Measurements from ENCODE around the gene PTH1R. TPM values are rescaled to one million over a fixed set of nuclear protein-coding genes. Genes with fewer than 3 reads are reported as not detected.

PTH1R gene
- polyA plus RNA-seq, 2 of the 4 experiments (the other 2 are of a cell fraction): 0.45 to 0.53 TPM

- ATAC-seq: no peak
- no peak for TF ChIP-seq CTCF (IDR thresholded peaks at IDR 0.05)
- no peak for TF ChIP-seq FOXS1 (CRISPR knock-in tag; IDR thresholded peaks at IDR 0.05)
- no peak for TF ChIP-seq HOXB13 (CRISPR knock-in tag; IDR thresholded peaks at IDR 0.05; ENCODE audit: low read depth)
- TF ChIP-seq PHF8 (IDR thresholded peaks at IDR 0.05; ENCODE audit: borderline replicate concordance, low read depth): no peak
- no peak for TF ChIP-seq TP53 (CRISPR knock-in tag; IDR thresholded peaks at IDR 0.05)
- no peak for TF ChIP-seq EP300 (IDR thresholded peaks at IDR 0.05)
- ChIA-PET POLR2A (no interaction called here), CTCF (interaction anchor here (0.9 kb wide), 1 partner anchor 10 kb away, joined by 3 read pairs; no protein-coding TSS in a partner anchor)
- 67% methylated on average over 5 of the region's 10 CpGs for WGBS (ENCODE audit: missing lambda C conversion rate)
- H3K27ac ChIP-seq: no peak overlapping the region
- no peak overlapping the region for H3K4me2 ChIP-seq
- DNase-seq (ENCODE audit: low read depth in 1 of 2, low spot score in 1 of 2): no peak
- no peak for FAIRE-seq
- H3K9me3 ChIP-seq: no peaks in the 10 kb centered on the region
- H3K4me3 ChIP-seq: no peak overlapping the region
- no peaks in the 10 kb centered on the region for H3K4me1 ChIP-seq
These were observed 16.5 kb upstream of the PTH1R start for GRCh38 chr3:46860810-46861604.

GRCh38 chr3:46861605-46862368, 15.7 kb upstream of the PTH1R start:
- Histone ChIP-seq H3K4me2 (no peak overlapping the region), H3K27ac (no peak overlapping the region), H3K9me3 (no peaks in the 10 kb centered on the region), H3K4me3 (no peak overlapping the region), H3K4me1 (no peaks in the 10 kb centered on the region)
- 76% methylated on average over 7 of the region's 12 CpGs for WGBS (ENCODE audit: missing lambda C conversion rate)
- ATAC-seq (no peak), DNase-seq (ENCODE audit: low read depth in 1 of 2, low spot score in 1 of 2) (no peak), FAIRE-seq (no peak)
- TF ChIP-seq ZSCAN20 (CRISPR knock-in tag; IDR thresholded peaks at IDR 0.05) (no peak), POLR2A (IDR thresholded peaks at IDR 0.05; ENCODE audit: low read length) (no peak)
- ChIA-PET CTCF (interaction anchor here (0.9 to 1.1 kb wide), 3 partner anchors 10 to 156 kb away, joined by 3 to 4 read pairs (median 4); no protein-coding TSS in a partner anchor), POLR2A (no interaction called here)

GRCh38 chr3:46862369-46863025, 15.0 kb upstream of the PTH1R start:
- POLR2A ChIA-PET: no interaction called here

More at GRCh38 chr3:46862369-46863025, 15.0 kb upstream of the PTH1R start:
- CTCF ChIA-PET: interaction anchor here (0.8 to 1.2 kb wide), 4 partner anchors 8 to 157 kb away, joined by 3 to 4 read pairs (median 4); no protein-coding TSS in a partner anchor
- Histone ChIP-seq H3K4me3 (no peak overlapping the region), H3K27ac (no peak overlapping the region), H3K4me1 (no peaks in the 10 kb centered on the region), H3K4me2 (no peak overlapping the region), H3K9me3 (no peaks in the 10 kb centered on the region)
- FAIRE-seq (no peak), ATAC-seq (no peak), DNase-seq (ENCODE audit: low read depth in 1 of 2, low spot score in 1 of 2) (no peak)
- TF ChIP-seq HDAC2 (IDR thresholded peaks at IDR 0.05): no peak
- no peak for TF ChIP-seq HOXB5 (CRISPR knock-in tag; IDR thresholded peaks at IDR 0.05)
- no peak for TF ChIP-seq RFX5 (IDR thresholded peaks at IDR 0.05)
- TF ChIP-seq KDM1A (IDR thresholded peaks at IDR 0.05; ENCODE audit: low read depth): no peak
- no peak for TF ChIP-seq ZSCAN20 (CRISPR knock-in tag; IDR thresholded peaks at IDR 0.05)
- no peak for TF ChIP-seq GATA3 (IDR thresholded peaks at IDR 0.05; ENCODE audit: borderline replicate concordance)
- no peak for TF ChIP-seq SMC3 (IDR thresholded peaks at IDR 0.05)
- TF ChIP-seq JUN (IDR thresholded peaks at IDR 0.05): no peak
- no peak for TF ChIP-seq RNF2 (IDR thresholded peaks at IDR 0.05; ENCODE audit: borderline replicate concordance, low read depth)
- TF ChIP-seq USF2 (IDR thresholded peaks at IDR 0.05): no peak
- no peak for TF ChIP-seq FOSB (CRISPR knock-in tag; IDR thresholded peaks at IDR 0.05)
- no peak for TF ChIP-seq CEBPB (IDR thresholded peaks at IDR 0.05)
- TF ChIP-seq EHF (CRISPR knock-in tag; IDR thresholded peaks at IDR 0.05): no peak
- no peak for TF ChIP-seq POLR2A (IDR thresholded peaks at IDR 0.05; ENCODE audit: low read length)
- TF ChIP-seq TP53 (CRISPR knock-in tag; IDR thresholded peaks at IDR 0.05): no peak
- no peak for TF ChIP-seq CBX8 (IDR thresholded peaks at IDR 0.05)
- 48% methylated on average over 6 of the region's 7 CpGs for WGBS (ENCODE audit: missing lambda C conversion rate)
